ENCODE results near the gene LRRC8D.

GRCh38 chr1:89948722-89949345, 128.0 kb downstream of the LRRC8D start:
- TF ChIP-seq CTCF (IDR thresholded peaks at IDR 0.05) (no peak), POLR2A (IDR thresholded peaks at IDR 0.05) (no peak)
